ENCODE measurements around the gene TNFAIP8L3. TPM values are rescaled to one million over a fixed set of nuclear protein-coding genes. Genes with fewer than 3 reads are reported as not detected.

TNFAIP8L3 gene
- total RNA-seq, 1 donor from 2014 or later: not detected

GRCh38 chr15:51079226-51079625 lies 15.5 kb downstream of the TNFAIP8L3 start:
- no peaks in the 10 kb centered on the region for H3K9me3 Mint-ChIP-seq
- H3F3A ChIP-seq (ENCODE audit: low read depth): no peaks in the 10 kb centered on the region
- no peak overlapping the region for H3K27ac Mint-ChIP-seq
- TF ChIP-seq CTCF (IDR thresholded peaks at IDR 0.05) (no peak), EZH2phosphoT487 (IDR thresholded peaks at IDR 0.05) (no peak), EZH2 (IDR thresholded peaks at IDR 0.05) (no peak)
- H3K4me3 Mint-ChIP-seq: no peak overlapping the region
- H3K27me3 Mint-ChIP-seq (ENCODE audit: insufficient read depth, low read depth): peaks cover 3% of the 10 kb centered on the region
- no peak overlapping the region for H3K27ac ChIP-seq
- H3K4me2 ChIP-seq: no peak overlapping the region
- no peak overlapping the region for H2AFZ ChIP-seq (replicated peaks)
- no peak overlapping the region for H3K9ac ChIP-seq
- peaks cover 6% of the 10 kb centered on the region for H3K4me1 Mint-ChIP-seq
- H3K36me3 Mint-ChIP-seq: no peaks in the 10 kb centered on the region
- no peaks in the 10 kb centered on the region for H3K79me2 ChIP-seq (ENCODE audit: low read depth)
- no peaks in the 10 kb centered on the region for H3K36me3 ChIP-seq
- H3K4me3 ChIP-seq: no peak overlapping the region
- no peaks in the 10 kb centered on the region for H4K20me1 ChIP-seq (ENCODE audit: low read depth)
- DNase-seq (ENCODE audit: low spot score): no peak
- no peaks in the 10 kb centered on the region for H3K27me3 ChIP-seq
- no peaks in the 10 kb centered on the region for H3K4me1 ChIP-seq
- H3K9me3 ChIP-seq (ENCODE audit: low read depth): no peaks in the 10 kb centered on the region

GRCh38 chr15:51077221-51078153 lies 17.2 kb downstream of the TNFAIP8L3 start:
- Histone ChIP-seq H3K4me2 (no peak overlapping the region), H3K9ac (no peak overlapping the region), H3K79me2 (ENCODE audit: low read depth) (no peaks in the 10 kb centered on the region), H3K27ac (no peak overlapping the region), H3K9me3 (ENCODE audit: low read depth) (no peaks in the 10 kb centered on the region), H3K27me3 (no peaks in the 10 kb centered on the region), H2AFZ (replicated peaks) (no peak overlapping the region), H3K36me3 (no peaks in the 10 kb centered on the region), H3K4me1 (no peaks in the 10 kb centered on the region), H4K20me1 (ENCODE audit: low read depth) (no peaks in the 10 kb centered on the region), H3F3A (ENCODE audit: low read depth) (no peaks in the 10 kb centered on the region), H3K4me3 (no peak overlapping the region)
- DNase-seq (ENCODE audit: low spot score): peak; percentile 56
- H3K27me3 Mint-ChIP-seq (ENCODE audit: insufficient read depth, low read depth): peaks cover 3% of the 10 kb centered on the region
- H3K4me1 Mint-ChIP-seq: peaks cover 2% of the 10 kb centered on the region
- no peak overlapping the region for H3K4me3 Mint-ChIP-seq
- no peak overlapping the region for H3K27ac Mint-ChIP-seq
- H3K9me3 Mint-ChIP-seq: no peaks in the 10 kb centered on the region
- TF ChIP-seq EZH2phosphoT487 (IDR thresholded peaks at IDR 0.05): no peak
- no peak for TF ChIP-seq CTCF (IDR thresholded peaks at IDR 0.05)
- TF ChIP-seq EZH2 (IDR thresholded peaks at IDR 0.05): no peak
- no peaks in the 10 kb centered on the region for H3K36me3 Mint-ChIP-seq

DNA sequence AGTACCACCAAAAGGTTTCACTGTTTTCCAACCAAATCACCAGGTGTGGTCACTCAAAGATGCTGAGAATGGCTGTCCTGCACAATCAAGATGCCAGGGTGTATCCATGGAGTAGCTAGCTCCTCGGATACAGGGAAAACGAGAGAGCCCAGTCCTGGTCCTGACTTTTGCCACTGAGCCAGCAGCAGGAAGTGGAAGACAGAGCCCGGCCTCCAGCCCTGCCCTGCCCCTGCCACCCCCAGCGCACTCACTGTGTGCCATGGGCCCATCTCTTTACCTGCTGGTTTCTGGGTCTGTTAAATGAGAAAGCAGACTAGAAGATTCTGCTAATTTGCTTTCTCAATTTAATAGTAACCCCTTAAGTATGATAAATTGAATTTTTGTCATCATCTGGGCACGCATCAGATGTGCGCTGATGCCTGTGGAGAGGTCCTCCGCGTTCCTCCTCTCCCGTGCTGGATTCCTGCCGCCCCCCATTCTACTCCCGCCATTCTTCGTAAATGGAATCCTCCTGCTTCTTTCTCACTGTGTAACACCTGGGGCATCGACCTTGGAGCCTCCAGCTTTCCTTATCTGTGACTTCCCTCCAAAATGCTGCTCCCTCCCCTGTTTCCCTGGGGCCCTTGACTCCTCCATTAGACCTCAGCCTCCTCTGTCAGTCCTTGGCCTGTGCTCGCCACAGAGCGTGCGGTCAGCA lies 18.0 kb downstream of the TNFAIP8L3 start:
- Histone ChIP-seq H4K20me1 (ENCODE audit: low read depth) (no peaks in the 10 kb centered on the region), H3K4me2 (no peak overlapping the region), H3K27me3 (no peaks in the 10 kb centered on the region), H3K9ac (no peak overlapping the region), H3F3A (ENCODE audit: low read depth) (no peaks in the 10 kb centered on the region), H3K36me3 (no peaks in the 10 kb centered on the region), H3K4me3 (no peak overlapping the region), H3K4me1 (no peaks in the 10 kb centered on the region), H3K27ac (no peak overlapping the region), H3K9me3 (ENCODE audit: low read depth) (no peaks in the 10 kb centered on the region), H3K79me2 (ENCODE audit: low read depth) (no peaks in the 10 kb centered on the region), H2AFZ (replicated peaks) (no peak overlapping the region)
- peaks cover 3% of the 10 kb centered on the region for H3K27me3 Mint-ChIP-seq (ENCODE audit: insufficient read depth, low read depth)
- H3K27ac Mint-ChIP-seq: no peak overlapping the region
- H3K36me3 Mint-ChIP-seq: no peaks in the 10 kb centered on the region
- H3K4me3 Mint-ChIP-seq: no peak overlapping the region
- H3K9me3 Mint-ChIP-seq: no peaks in the 10 kb centered on the region
- H3K4me1 Mint-ChIP-seq: peaks cover 2% of the 10 kb centered on the region
- DNase-seq (ENCODE audit: low spot score): no peak
- TF ChIP-seq EZH2 (IDR thresholded peaks at IDR 0.05) (no peak), CTCF (IDR thresholded peaks at IDR 0.05) (no peak), EZH2phosphoT487 (IDR thresholded peaks at IDR 0.05) (no peak)

Measured in neural progenitor cell (in vitro differentiated cells).